ENCODE results near the gene DPH2.

The DPH2 gene

GRCh38 chr1:43970502-43970901, 692 bp downstream of the DPH2 start:
- no peak overlapping the region for H3K27ac ChIP-seq (ENCODE audit: low read depth, low read length)

GRCh38 chr1:43970911-43971310, 1.1 kb downstream of the DPH2 start:
- H3K36me3 ChIP-seq (ENCODE audit: insufficient read depth, low read length) = peaks cover 26% of the 10 kb centered on the region
- H3K27me3 ChIP-seq (ENCODE audit: insufficient read depth, low read length) = no peaks in the 10 kb centered on the region
- 96% methylated on average over 9 of the region's 9 CpGs for WGBS
- H3K9me3 ChIP-seq (ENCODE audit: insufficient read depth, low read depth, low read length) = no peaks in the 10 kb centered on the region
- H3K4me1 ChIP-seq (ENCODE audit: insufficient read depth, low read length) = peaks cover 12% of the 10 kb centered on the region; the same call in 1 of the 2 replicates
- H3K4me3 ChIP-seq (ENCODE audit: low read length) = peak overlapping the region; percentile 84
- no peak overlapping the region for H3K27ac ChIP-seq (ENCODE audit: low read depth, low read length)
- no peak overlapping the region for H3K9ac ChIP-seq (ENCODE audit: low read depth, low read length)

More at GRCh38 chr1:43970502-43970901, 692 bp downstream of the DPH2 start:
- no peaks in the 10 kb centered on the region for H3K9me3 ChIP-seq (ENCODE audit: insufficient read depth, low read depth, low read length)
- H3K4me1 ChIP-seq (ENCODE audit: insufficient read depth, low read length) = 0 out of 2 replicates have a peak, but pooled peaks cover 9% of the 10 kb centered on the region
- H3K4me3 ChIP-seq (ENCODE audit: low read length) = peak overlapping the region; percentile 84
- WGBS = 52% methylated on average over 5 of the region's 5 CpGs
- H3K36me3 ChIP-seq (ENCODE audit: insufficient read depth, low read length) = peaks cover 26% of the 10 kb centered on the region
- peak overlapping the region; percentile 72 for H3K9ac ChIP-seq (ENCODE audit: low read depth, low read length)
- no peaks in the 10 kb centered on the region for H3K27me3 ChIP-seq (ENCODE audit: insufficient read depth, low read length)

DNA sequence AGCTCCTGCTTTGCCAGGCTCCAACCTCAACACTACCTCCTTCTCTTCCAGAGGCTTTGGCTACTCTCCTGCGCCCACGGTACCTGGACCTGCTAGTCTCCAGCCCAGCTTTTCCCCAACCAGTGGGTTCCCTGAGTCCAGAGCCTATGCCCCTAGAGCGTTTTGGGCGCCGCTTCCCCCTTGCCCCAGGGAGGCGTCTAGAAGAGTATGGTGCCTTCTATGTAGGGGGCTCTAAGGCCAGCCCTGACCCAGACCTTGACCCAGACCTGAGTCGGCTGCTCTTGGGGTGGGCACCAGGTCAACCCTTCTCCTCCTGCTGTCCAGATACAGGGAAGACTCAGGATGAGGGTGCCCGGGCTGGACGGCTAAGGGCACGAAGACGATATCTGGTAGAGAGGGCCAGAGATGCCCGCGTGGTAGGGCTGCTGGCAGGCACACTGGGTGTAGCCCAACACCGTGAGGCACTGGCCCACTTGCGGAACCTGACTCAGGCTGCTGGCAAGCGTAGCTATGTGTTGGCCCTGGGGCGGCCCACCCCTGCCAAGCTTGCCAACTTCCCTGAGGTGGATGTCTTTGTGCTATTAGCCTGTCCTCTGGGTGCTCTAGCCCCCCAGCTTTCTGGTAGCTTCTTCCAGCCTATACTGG, 1.6 kb downstream of the DPH2 start:
- peaks cover 14% of the 10 kb centered on the region; the same call in 1 of the 2 replicates for H3K4me1 ChIP-seq (ENCODE audit: insufficient read depth, low read length)
- peaks cover 31% of the 10 kb centered on the region for H3K36me3 ChIP-seq (ENCODE audit: insufficient read depth, low read length)
- H3K27ac ChIP-seq (ENCODE audit: low read depth, low read length) = no peak overlapping the region
- H3K9ac ChIP-seq (ENCODE audit: low read depth, low read length) = no peak overlapping the region
- 96% methylated on average over 17 of the region's 17 CpGs for WGBS
- H3K9me3 ChIP-seq (ENCODE audit: insufficient read depth, low read depth, low read length) = no peaks in the 10 kb centered on the region
- H3K27me3 ChIP-seq (ENCODE audit: insufficient read depth, low read length) = no peaks in the 10 kb centered on the region
- H3K4me3 ChIP-seq (ENCODE audit: low read length) = no peak overlapping the region

- WGBS = 40% methylated on average over 9 of the region's 9 CpGs
- peaks cover 49% of the 10 kb centered on the region for H3K36me3 ChIP-seq (ENCODE audit: insufficient read depth, low read length)
- no peaks in the 10 kb centered on the region for H3K27me3 ChIP-seq (ENCODE audit: insufficient read depth, low read length)
Observed at GRCh38 chr1:43973981-43974442, 4.2 kb downstream of the DPH2 start.

DNA sequence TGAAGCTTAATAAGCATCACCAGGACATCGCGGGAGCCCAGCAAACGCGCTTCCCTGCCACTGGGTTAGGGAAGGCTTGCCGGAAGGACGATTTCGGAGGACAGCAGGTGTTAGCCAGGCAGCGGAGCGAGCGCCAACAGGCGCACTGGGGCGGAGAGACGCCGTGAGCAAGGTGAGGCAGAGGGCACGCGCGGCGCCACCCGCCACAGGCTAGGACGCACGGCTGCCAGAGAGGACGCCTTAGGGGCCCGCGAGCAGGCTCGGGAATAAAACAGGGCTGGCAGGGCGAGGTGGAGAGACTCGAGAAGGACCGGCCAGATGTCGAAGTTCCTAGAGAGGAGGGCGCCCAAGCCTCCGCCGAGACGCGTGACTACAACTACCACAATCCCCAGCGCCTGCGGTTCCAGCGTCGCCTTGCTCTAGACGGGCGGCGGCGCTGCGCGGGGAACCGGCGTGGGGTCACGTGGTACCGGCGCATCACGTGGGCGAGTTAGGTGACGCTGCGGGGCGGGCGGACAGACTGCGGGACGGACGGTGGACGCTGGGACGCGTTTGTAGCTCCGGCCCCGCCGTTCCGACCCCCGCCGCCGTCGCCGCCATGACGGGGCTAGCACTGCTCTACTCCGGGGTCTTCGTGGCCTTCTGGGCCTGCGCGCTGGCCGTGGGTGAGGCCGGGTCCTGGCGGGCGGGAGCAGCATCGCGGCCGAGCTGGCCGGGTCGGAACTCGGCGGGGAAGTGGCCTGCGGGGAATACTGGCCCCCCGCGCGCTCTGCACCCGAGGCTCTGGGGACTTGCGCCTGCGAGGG, 4.8 kb downstream of the DPH2 start, which contains the start of gene ATP6V0B:
ATP6V0B (plus strand) TSS at position 518 of the 806 bp plus-strand sequence; CDS start at position 599, 81 bp downstream.
- Histone ChIP-seq H3K9ac (ENCODE audit: low read depth, low read length) (peak within 1 kb of the TSS; percentile 83), H3K27ac (ENCODE audit: low read depth, low read length) (peak within 1 kb of the TSS; percentile 88), H3K27me3 (ENCODE audit: insufficient read depth, low read length) (no peaks in the 10 kb centered on the region), H3K9me3 (ENCODE audit: insufficient read depth, low read depth, low read length) (no peaks in the 10 kb centered on the region), H3K4me1 (ENCODE audit: insufficient read depth, low read length) (peaks cover 19% of the 10 kb centered on the region; the same call in 1 of the 2 replicates), H3K36me3 (ENCODE audit: insufficient read depth, low read length) (peaks cover 49% of the 10 kb centered on the region), H3K4me3 (ENCODE audit: low read length) (peak within 1 kb of the TSS; percentile 73)
- under 1% methylated on average over 93 of the region's 93 CpGs for WGBS

More at GRCh38 chr1:43973981-43974442, 4.2 kb downstream of the DPH2 start:
- Histone ChIP-seq H3K27ac (ENCODE audit: low read depth, low read length) (no peak overlapping the region; the same call in 1 of the 2 replicates), H3K9me3 (ENCODE audit: insufficient read depth, low read depth, low read length) (no peaks in the 10 kb centered on the region), H3K4me3 (ENCODE audit: low read length) (peak overlapping the region; percentile 73), H3K9ac (ENCODE audit: low read depth, low read length) (peak overlapping the region; percentile 83), H3K4me1 (ENCODE audit: insufficient read depth, low read length) (peaks cover 19% of the 10 kb centered on the region; the same call in 1 of the 2 replicates)

DNA sequence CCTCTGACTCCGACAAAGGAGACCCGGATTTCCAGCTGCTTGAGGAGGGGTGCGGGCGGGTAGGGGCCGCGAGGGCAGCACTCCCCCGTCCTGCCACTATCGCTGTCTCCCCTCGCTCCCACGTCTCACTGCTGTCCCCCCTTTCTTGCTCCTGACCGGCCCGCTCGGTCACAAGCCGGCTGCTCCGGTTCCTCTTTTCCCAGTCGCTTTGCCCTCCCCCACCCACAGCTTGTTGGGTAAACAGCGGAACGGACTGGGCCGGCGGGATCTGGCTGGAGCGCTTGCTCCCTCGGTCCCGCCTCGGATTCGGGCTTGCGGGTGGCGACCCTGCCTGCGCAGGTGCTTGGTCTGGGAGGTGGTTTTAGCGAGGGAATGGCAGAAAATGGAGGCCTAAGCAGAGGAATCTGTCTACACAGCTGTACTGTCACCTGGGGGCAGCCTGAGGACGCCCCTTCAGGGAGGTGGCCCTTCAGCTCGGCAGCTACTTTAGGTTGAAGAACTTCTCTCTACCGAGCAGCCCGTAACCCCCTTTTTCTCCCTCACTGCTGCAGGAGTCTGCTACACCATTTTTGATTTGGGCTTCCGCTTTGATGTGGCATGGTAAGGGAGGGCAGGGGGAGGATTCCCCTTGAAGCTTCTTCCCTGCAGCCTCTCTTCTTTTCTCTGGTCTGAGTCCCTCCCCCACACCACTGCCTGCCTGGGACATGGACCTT, 5.6 kb downstream of the DPH2 start:
- peak overlapping the region; percentile 73 for H3K4me3 ChIP-seq (ENCODE audit: low read length)
- no peaks in the 10 kb centered on the region for H3K9me3 ChIP-seq (ENCODE audit: insufficient read depth, low read depth, low read length)
- WGBS = 2% methylated on average over 34 of the region's 34 CpGs
- H3K9ac ChIP-seq (ENCODE audit: low read depth, low read length) = peak overlapping the region; percentile 83
- H3K27me3 ChIP-seq (ENCODE audit: insufficient read depth, low read length) = no peaks in the 10 kb centered on the region
- peaks cover 25% of the 10 kb centered on the region; the same call in 1 of the 2 replicates for H3K4me1 ChIP-seq (ENCODE audit: insufficient read depth, low read length)
- H3K36me3 ChIP-seq (ENCODE audit: insufficient read depth, low read length) = peaks cover 49% of the 10 kb centered on the region
- peak overlapping the region; percentile 88 for H3K27ac ChIP-seq (ENCODE audit: low read depth, low read length)

DNA sequence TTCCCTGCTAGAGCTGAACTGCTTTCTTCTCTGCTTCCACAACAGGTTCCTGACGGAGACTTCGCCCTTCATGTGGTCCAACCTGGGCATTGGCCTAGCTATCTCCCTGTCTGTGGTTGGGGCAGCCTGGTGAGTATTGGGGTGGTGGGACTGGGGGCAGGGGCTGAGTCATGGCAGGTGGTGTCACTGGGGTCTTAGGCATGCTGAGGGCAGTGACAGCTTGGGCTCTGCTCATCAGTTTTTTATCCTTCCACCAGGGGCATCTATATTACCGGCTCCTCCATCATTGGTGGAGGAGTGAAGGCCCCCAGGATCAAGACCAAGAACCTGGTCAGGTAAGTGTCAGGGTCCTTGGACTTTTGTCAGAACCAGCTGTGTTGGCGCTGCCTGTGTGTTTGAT, 6.2 kb downstream of the DPH2 start:
- no peak overlapping the region for H3K9ac ChIP-seq (ENCODE audit: low read depth, low read length)
- peaks cover 46% of the 10 kb centered on the region for H3K36me3 ChIP-seq (ENCODE audit: insufficient read depth, low read length)
- WGBS = 94% methylated on average over 4 of the region's 4 CpGs
- peak overlapping the region; percentile 73 for H3K4me3 ChIP-seq (ENCODE audit: low read length)
- no peaks in the 10 kb centered on the region for H3K27me3 ChIP-seq (ENCODE audit: insufficient read depth, low read length)
- H3K9me3 ChIP-seq (ENCODE audit: insufficient read depth, low read depth, low read length) = no peaks in the 10 kb centered on the region
- no peak overlapping the region for H3K27ac ChIP-seq (ENCODE audit: low read depth, low read length)
- H3K4me1 ChIP-seq (ENCODE audit: insufficient read depth, low read length) = peaks cover 20% of the 10 kb centered on the region; the same call in 1 of the 2 replicates

- WGBS = 94% methylated on average over 8 of the region's 8 CpGs
- Histone ChIP-seq H3K36me3 (ENCODE audit: insufficient read depth, low read length) (peaks cover 45% of the 10 kb centered on the region), H3K4me1 (ENCODE audit: insufficient read depth, low read length) (peaks cover 20% of the 10 kb centered on the region; the same call in 1 of the 2 replicates), H3K4me3 (ENCODE audit: low read length) (no peak overlapping the region), H3K27ac (ENCODE audit: low read depth, low read length) (no peak overlapping the region), H3K9ac (ENCODE audit: low read depth, low read length) (no peak overlapping the region), H3K9me3 (ENCODE audit: insufficient read depth, low read depth, low read length) (no peaks in the 10 kb centered on the region), H3K27me3 (ENCODE audit: insufficient read depth, low read length) (no peaks in the 10 kb centered on the region)
Observed at GRCh38 chr1:43976890-43977289, 7.1 kb downstream of the DPH2 start.

- Histone ChIP-seq H3K4me3 (ENCODE audit: low read length) (peak overlapping the region; percentile 88), H3K9ac (ENCODE audit: low read depth, low read length) (no peak overlapping the region), H3K9me3 (ENCODE audit: insufficient read depth, low read depth, low read length) (no peaks in the 10 kb centered on the region), H3K36me3 (ENCODE audit: insufficient read depth, low read length) (peaks cover 40% of the 10 kb centered on the region), H3K27me3 (ENCODE audit: insufficient read depth, low read length) (no peaks in the 10 kb centered on the region), H3K27ac (ENCODE audit: low read depth, low read length) (no peak overlapping the region), H3K4me1 (ENCODE audit: insufficient read depth, low read length) (peaks cover 20% of the 10 kb centered on the region; the same call in 1 of the 2 replicates)
- 93% methylated on average over 8 of the region's 9 CpGs for WGBS
Observed at GRCh38 chr1:43977376-43978263, 7.8 kb downstream of the DPH2 start.

DNA sequence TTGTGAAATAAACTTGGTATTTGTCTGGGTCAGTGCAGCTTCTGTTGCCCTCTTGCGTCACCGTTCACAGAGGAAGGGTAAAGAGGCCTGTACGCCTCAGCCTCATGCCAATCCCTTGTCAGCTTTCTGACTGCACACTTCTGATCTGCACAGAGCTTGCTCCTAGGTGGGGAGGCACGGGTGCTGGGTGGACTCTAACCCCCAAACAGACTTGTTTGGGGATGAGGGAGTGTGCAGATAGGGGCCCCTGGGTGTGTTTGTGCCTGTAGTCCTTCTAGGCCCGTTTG, 8.4 kb downstream of the DPH2 start:
- Histone ChIP-seq H3K36me3 (ENCODE audit: insufficient read depth, low read length) (peaks cover 35% of the 10 kb centered on the region), H3K9ac (ENCODE audit: low read depth, low read length) (no peak overlapping the region), H3K4me3 (ENCODE audit: low read length) (peak overlapping the region; percentile 88), H3K9me3 (ENCODE audit: insufficient read depth, low read depth, low read length) (no peaks in the 10 kb centered on the region), H3K27me3 (ENCODE audit: insufficient read depth, low read length) (no peaks in the 10 kb centered on the region), H3K4me1 (ENCODE audit: insufficient read depth, low read length) (peaks cover 20% of the 10 kb centered on the region; the same call in 1 of the 2 replicates), H3K27ac (ENCODE audit: low read depth, low read length) (no peak overlapping the region)
- whole genome bisulfite sequencing = 84% methylated on average over 5 of the region's 5 CpGs
